ENCODE measurements around the gene SMARCA4.

The SMARCA4 gene

GRCh38 chr19:11017275-11018035 lies 56.6 kb downstream of the SMARCA4 start:
- no peak for DNase-seq

DNA sequence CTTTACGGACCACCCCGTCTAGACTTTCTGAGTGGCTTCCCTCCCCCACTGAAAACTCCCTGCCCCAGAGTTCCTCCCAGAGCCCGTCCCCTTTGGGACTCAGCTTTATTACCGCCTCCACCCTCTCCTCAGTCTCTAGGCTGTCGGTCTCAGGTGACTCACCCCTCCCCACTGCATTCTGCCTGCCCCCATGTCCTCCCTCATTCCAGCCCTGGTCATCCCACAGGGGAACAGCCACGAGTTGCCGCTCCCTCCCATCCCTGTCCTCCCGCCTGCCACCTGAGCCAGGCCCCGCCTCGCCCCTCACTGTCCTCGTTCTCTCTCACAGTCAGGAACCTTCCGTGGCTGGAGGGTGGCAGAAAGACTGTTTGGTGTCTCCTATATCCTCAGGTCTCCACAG lies 57.3 kb downstream of the SMARCA4 start:
- DNase-seq, result no peak

DNA sequence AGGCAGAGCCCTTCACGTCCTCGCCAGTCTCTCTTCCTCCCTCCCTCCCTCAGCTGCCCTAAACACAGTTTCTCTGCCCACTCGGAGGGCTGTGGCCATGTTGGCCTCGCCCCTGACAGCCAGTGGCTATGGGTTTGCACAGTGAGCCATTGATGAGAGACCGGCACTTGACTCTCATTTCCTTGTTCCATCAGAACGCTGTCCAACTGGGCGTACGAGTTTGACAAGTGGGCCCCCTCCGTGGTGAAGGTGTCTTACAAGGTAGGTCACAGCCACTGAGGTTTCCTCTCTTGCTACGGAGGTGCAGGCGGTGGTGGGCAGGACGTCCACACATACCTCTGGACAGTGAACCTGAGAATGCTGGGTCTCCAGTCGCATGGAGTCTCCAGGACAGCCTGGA lies 57.9 kb downstream of the SMARCA4 start:
- DNase-seq, result no peak

DNA sequence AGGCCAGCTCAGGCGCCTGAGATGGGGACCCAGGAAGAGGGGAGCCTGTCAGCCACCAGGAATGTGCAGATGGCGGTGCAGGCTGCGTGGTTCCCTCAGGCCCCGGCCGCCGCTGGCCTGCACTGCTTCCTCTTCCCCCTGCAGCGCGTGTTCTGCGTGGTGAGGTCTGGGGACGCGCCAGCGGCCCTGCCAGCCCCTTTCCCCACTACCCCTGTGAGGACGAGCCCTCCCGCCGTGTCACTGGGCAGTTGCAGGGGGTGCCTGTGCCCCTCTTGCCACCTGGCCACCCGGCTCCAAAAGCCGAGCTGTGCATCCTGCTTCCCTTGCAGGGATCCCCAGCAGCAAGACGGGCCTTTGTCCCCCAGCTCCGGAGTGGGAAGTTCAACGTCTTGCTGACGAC lies 58.4 kb downstream of the SMARCA4 start:
- no peak for DNase-seq

DNA sequence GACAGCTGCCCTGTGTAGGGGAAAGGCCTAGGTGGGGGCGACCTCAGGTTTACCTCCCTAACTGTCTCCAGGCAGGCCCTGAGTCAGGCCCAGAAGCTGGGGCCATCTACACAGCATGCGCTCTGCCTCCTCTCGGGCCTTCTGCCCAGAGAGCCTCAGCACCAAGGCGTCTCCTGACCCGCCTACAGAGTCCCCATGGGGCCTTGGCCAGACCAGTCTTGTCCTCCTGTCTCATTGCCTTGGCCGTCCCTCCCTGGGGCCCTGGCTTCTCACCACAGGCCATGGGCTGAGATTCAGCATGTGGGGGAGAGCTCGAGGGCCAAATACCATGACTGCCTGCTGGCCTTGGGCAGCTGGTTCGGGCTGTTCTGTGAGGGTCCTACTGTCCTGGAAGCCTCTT lies 59.0 kb downstream of the SMARCA4 start:
- no peak for DNase-seq

- no peak for DNase-seq
Measured at GRCh38 chr19:11020423-11020822, 59.6 kb downstream of the SMARCA4 start.

DNA sequence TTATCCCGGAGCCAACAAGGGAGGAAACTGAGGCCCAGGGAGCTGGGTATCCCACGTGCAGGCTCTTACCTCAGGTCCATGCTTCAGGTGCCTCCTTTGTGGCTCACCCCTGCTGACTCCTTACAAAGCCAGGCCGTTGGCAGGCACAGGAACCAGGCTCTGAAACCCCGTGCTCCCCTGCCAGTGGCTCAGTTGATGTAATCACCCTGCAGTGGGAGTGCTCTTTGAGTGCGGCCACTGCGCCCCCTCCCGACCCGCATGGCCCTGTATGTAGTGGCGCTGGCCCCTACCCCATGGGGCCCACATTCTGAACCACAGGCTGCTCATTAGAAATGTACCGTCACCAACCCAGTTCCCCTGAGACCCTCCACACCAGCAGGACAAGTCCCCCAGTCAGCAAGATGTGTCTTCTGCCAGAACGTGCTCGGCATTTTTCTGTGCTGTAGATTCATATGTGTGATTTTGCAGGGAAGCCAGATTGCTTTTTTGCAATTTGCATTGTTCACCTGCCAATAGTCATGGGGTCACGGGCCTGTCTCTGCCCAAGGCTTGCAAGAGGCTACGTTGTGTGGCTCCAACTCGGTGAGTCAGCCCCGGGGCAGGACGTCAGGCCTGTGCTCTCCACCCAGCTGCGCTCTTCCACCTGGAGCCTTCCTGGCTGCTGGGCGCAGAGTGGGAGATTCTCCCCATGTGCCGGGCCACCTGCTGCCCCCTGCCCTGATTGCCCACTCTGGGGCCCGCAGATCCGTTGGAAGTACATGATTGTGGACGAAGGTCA lies 60.3 kb downstream of the SMARCA4 start:
- DNase-seq, result no peak

- DNase-seq, result no peak
Measured at GRCh38 chr19:11021760-11022144, 60.9 kb downstream of the SMARCA4 start.

DNA sequence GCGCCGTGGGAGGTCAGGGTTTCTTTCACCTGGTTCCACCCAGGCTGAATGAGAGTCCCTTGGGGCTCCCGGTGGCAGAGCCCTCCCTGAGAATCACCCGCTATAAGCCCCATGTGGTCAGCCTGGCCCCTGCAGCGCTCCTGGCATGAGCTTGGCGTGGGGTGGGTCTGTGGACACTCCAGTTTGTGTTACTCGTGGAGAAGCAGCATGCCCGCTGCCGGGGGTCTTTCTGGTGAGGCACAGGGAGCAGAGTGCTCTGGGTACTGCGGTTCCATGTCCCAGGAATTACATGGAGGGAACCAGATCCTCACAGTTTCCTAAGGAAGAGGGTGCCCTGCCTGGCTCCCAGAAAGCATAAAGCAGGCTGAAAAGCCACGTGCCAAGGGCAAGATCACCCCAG lies 62.2 kb downstream of the SMARCA4 start:
- DNase-seq, result no peak

- no peak for DNase-seq
Measured at GRCh38 chr19:11023710-11024109, 62.9 kb downstream of the SMARCA4 start.

GRCh38 chr19:11024259-11024658 lies 63.4 kb downstream of the SMARCA4 start:
- no peak for DNase-seq

- no peak for DNase-seq
Measured at GRCh38 chr19:11025006-11025405, 64.2 kb downstream of the SMARCA4 start.

DNA sequence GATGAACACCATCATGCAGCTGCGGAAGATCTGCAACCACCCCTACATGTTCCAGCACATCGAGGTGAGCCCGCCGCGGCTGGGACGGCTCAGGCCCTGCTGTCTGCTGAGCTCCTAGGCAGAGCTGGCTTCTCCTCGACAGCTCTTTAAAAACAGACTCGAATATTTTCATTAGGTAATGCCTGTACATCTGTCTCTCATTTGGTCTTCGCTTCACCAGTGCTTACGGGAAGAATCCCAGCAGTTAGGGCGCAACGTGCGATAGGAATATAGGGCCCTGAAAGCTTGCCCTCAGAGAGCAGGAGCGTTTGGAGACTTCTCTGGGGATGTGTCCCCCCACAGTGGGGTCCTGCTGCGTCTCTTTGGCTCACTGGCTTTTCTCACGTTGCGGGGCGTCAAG lies 64.6 kb downstream of the SMARCA4 start:
- no peak for DNase-seq

DNA sequence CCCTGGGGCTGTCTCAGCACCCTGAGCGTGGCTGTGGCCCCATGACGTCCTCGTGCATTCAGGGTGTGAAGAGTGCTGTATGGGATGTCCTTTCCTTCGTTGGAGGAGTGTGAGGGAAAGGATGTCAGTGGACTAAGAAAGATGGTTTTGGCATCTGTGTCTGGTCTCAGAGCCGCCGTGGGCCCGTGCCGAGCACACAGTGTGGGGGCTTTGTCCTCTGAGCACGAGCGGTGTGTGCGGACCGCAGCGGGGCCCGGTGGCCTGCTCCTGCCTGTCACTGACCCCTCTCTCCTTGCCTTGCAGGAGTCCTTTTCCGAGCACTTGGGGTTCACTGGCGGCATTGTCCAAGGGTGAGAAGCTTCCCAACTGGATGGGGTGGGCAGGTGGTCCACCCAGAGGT lies 65.2 kb downstream of the SMARCA4 start:
- DNase-seq, result no peak

- no peak for DNase-seq
Measured at GRCh38 chr19:11027381-11027780, 66.6 kb downstream of the SMARCA4 start.

GRCh38 chr19:11028146-11028545 lies 67.3 kb downstream of the SMARCA4 start:
- no peak for DNase-seq

- DNase-seq, result no peak
Measured at GRCh38 chr19:11031421-11032070, 70.7 kb downstream of the SMARCA4 start.

GRCh38 chr19:11033251-11033650 lies 72.4 kb downstream of the SMARCA4 start:
- DNase-seq, result no peak

DNA sequence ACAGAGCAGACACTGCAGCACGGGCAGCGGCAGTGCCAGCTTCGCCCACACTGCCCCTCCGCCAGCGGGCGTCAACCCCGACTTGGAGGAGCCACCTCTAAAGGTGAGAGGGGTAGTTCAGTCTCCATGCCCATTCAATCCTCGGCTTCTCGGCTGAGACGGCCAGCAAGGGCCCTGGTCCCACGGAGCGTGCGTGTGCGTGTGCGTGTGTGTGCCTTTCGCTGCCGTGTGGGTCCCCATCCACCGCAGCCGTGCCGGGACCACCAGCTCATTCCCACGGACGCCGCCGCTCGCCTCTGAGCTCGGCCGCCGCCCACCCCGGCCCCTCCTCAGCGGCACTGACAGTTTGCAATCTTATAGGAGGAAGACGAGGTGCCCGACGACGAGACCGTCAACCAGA lies 72.9 kb downstream of the SMARCA4 start:
- no peak for DNase-seq

DNA sequence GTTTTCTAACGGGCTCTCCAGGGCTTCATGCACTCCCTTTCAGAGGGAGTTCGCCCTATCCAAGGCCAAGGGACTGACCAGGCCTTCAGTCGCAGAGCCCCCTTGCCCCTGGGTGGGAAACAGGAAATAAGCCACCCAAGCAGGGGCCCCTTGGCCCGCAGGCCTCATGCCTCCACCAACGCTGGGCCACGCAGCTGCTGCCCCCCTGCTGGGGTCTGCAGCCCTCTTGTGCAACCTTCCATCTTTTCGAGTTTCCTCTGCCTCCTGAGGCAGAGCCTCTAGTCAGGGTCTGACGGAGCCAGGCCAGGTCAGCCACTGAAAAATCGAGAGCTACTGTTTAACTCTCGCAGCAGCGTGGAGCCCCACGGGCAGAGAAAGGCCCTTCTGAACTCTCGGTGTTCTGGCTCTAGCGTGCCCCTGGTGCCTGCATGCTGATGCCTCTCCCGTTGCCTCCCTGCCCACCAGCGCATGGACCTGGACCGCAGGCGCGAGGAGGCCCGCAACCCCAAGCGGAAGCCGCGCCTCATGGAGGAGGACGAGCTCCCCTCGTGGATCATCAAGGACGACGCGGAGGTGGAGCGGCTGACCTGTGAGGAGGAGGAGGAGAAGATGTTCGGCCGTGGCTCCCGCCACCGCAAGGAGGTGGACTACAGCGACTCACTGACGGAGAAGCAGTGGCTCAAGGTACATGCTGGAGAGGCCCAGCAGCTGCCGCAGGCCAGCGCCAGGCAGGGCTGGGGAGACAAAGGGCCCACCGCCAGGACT lies 73.8 kb downstream of the SMARCA4 start:
- DNase-seq, result no peak

GRCh38 chr19:11035441-11036377 lies 74.9 kb downstream of the SMARCA4 start:
- DNase-seq, result peak; percentile 30

DNA sequence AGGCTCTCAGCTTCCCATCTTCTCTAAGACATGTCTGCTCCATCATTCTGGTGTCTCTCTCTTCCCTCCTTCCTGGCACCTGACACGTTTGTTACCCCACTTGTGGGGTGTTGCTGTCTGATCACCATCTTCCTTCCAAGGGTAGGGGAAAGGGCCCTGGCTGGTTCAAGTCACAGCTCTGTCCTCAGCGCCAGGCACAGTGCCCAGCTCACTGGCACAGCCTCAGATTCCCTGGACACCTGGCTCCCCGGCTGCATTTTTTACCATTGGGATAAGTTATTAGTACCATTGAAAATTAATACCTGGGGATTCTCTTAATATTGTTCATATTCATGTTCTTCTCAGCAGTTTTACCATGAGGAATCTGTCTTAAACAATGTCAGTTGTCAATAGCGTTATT lies 77.7 kb downstream of the SMARCA4 start:
- no peak for DNase-seq

All from NCI-H1048 (cell line).